Loucy (cell line): ENCODE results near the gene ANGPTL2.

ENCODE experiments used
- CTCF ChIP-seq: fragments of 200-600 bp; sonication (generic); conservative IDR thresholded peaks from 2 replicates; pipeline ENCODE4 v1.5.1; 2014; ENCODE audit warnings: mild to moderate bottlenecking, antibody characterized with exemption, low read length
- EZH2phosphoT487 ChIP-seq: fragments of 200-600 bp; IDR thresholded peaks from 2 replicates; pipeline ENCODE4 v1.6.1; 2018; ENCODE audit warnings: antibody characterized with exemption, mild to moderate bottlenecking, moderate library complexity, borderline replicate concordance

- no peak for TF ChIP-seq CTCF
- TF ChIP-seq EZH2phosphoT487, result no peak
Measured at GRCh38 chr9:127126971-127127370, 4.5 kb upstream of the ANGPTL2 start.
